NCI-H1417 (cell line): Measurements from ENCODE around the gene DNAI1.
"Not testable (repeated sequence)": the region's sequence is repeated elsewhere in the genome, so short reads cannot be mapped to it uniquely, and the experiment has no call there.

Experiments used
- DNase-seq, 3 experiments: peaks; one replicate each; lab custom pipeline; 2025; lab: John Stamatoyannopoulos, UW

DNAI1 gene

DNA sequence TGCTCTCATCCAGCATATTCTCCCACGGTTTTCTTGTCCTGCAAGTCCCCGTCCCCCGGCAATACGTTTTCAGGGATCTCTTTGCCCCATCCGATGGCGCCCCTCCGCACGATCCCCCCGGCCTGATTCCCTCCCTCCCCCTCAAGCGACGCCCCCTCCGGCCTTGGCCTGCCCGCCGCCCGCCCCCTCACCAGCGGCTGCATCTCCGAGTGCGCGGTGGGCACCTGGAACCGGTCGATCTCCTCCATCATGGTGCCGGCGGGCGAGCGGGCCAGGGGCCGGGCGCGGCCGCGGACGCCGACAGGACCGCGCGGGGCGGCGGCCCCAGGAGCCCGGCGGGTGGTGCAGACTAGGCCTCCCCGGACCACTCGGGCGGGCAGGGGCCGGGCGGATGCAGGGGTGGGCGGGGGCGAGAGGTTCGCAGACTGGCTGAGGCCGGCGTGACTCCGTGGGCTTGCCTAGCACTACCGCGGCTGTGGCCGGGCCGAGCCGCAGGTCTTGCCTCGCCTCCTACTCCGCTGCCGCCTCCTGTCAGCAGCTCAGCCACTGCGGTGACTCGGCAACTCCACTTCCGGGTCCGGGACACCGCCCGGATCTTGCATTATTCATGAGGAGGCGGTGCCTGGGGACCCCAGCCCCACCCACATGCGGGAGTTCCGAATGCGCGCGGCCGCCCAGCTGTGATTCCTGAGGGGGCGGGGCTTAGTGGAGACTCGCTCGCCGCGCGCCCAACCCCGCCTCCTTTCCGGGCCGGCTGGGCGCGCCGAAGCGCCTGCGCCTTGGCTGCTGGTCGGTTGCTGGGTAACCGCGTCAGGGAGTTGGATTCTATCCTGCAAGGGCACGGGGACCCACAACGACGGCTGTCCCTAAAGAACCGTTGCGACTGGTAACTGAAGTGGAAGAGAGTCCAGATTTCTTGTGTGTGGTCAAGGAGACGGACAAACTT lies at the start of gene DNAI1, which contains the start of gene FAM219A:
TSS of gene DNAI1 (plus strand) at position 793 of the 946 bp plus-strand sequence. CDS start 201 bp downstream, outside the sequence.
TSS of gene FAM219A (minus strand) at position 558 of the 946 bp plus-strand sequence. CDS start at position 251, 307 bp downstream.
- peak; percentile 92 to 97 (median 96) for DNase-seq

DNA sequence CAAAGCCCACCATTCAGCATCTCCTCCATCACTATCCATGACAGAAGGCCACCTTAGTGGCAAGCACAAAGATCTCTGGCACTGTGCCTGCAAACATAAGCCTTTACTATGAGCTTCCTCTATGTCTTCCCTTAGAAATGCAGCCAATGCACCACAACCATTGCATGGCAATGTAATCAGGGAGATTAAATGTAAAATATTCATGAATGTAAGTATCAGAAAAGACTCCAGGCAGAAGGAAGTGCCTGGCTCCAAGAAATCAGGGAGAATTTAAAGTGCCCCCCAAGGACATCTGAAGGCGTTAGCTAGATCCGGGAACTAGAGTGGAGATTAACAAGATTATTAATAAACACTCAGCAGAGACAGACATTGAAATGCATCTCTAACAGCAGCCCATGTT lies 49.5 kb upstream of the DNAI1 start:
- no peak for DNase-seq

DNA sequence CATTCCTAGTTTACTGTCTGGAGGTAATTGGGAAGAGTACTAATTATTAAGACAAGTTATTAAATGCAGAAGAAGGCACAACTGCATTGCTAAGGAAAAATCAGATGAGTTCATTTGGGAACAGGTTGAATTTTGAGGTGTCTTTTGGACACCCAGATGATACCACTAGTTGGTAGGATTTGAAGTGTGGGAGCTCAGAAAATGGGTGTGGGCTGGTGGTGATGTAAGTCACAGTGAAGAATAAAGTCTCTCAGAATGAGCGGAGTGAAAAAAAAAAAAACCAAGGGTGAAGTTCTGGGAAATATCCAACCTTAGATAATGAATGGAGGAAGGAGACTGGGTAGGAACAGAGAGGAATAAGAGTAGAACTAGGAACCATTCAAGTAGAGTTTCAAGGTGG lies 46.3 kb upstream of the DNAI1 start:
- no peak for DNase-seq

DNA sequence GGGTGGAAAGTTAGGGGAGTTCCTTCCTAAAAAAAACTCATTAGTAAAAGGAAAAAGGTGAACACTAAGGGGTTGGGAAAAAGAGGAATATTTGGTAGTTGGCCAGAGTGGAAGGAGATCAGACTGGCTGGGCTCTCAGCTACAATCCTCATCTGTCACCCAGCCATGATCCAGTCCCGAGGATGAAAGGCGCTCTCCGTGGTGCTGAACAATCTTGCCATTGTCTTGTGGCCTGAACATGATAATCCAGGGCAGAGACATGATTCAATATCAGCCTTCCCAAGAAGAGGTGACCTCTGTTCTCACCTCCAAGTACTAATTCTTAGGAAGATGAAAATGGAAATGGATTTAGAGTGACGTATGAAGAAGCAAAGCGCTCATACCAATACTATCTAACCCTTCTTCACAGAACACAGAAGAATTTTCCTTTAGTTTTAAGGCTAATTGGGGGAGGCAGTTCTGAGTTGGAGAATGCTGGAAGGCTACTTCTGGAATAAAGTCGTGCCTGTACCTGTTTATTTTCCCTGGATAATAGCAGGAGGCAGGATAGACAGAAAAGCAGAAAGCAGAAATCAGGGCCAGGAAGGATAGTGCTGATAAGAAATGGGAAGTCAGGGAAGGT lies 45.3 kb upstream of the DNAI1 start:
- no peak for DNase-seq

DNA sequence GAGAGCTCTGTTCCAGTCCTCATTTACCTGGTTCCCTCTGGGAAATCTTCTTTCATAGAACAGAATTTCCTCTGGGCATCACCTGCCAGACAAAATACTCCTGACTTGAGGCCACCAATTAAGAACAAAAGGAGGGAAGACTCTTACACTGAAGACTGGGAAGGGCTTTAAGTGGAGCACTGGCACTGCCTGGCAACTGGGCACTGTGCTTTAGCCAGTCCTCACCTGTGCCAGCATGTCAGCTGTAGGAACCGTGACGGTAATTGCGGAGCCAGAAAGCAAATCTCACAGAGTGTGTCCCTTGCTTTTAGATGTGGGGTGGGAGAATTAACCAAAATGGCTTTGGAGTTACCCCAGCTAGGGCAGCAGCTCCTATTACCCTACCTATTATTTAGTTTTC lies 40.9 kb upstream of the DNAI1 start:
- DNase-seq: peak; percentile 63 to 90 (median 77)

DNA sequence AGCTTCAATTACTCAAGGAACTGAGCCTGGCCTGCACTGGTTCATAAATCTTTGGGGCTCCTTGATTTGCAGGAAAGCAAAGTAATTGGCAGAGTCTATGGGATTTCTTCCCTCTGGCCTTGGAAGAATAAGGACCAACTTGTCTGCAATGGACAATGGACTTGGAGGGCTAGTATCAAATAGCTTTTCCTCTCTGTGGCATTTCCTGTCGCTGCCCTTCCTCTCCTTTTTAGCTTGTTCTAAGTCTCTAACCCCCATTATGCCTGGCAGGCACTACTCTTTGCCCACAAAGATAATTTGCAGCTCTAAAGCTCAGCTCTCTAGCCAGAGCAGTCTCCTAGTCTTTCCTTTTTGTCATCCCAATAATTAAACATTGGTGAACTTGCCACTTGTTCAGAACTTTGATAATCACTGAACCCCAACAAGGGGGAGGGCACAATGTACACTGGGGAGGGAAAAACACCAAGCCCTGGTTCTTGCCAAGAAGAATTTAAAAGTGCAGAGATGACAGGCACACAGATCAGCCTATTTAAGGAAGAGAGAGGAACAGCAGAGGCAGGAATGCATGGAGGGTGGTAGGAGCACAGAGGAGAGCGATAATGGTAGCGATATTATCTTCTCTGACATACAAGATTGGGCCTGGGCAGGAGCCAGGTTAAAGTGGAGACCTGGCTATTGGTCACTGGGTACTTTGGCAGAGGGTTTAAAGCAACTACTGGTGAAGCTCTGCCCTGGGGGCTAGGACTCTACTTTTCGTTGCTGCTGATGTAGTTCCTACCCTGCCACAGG lies 38.7 kb upstream of the DNAI1 start:
- no peak for DNase-seq

DNA sequence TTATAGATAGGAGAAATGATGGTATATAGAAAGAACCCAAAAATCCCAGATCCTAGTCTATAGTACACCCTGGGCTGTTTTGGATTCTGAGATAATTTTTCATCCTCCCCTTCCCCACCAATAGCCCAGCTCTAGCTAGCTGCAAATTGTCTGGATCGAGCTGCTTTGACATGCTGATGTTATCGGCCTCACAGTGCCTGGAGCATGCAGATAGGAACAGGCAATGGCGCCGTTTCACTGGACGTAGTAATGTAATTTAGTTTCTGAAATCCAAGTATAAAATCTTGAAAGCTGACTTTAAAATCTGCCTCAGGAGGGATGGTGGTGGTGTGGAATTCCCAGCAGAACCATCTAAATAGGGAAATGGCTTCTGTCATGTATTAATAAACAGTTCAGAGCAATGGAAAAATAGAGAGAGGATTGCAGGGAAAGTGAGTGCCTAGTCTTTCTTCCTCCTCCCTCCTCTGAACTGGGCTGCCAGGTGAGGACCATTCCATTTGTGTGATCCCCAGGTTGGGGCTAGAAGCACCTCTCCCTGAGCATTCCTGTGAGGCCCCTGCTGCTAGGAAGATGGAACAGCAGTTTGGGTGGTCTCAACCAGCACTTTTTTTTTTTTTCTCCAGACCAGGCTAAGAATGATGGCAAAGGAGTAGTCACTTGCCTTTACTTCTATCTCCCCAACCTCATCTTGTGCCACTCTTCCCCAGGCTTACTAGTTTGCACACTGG lies 32.1 kb upstream of the DNAI1 start:
- no peak for DNase-seq

DNA sequence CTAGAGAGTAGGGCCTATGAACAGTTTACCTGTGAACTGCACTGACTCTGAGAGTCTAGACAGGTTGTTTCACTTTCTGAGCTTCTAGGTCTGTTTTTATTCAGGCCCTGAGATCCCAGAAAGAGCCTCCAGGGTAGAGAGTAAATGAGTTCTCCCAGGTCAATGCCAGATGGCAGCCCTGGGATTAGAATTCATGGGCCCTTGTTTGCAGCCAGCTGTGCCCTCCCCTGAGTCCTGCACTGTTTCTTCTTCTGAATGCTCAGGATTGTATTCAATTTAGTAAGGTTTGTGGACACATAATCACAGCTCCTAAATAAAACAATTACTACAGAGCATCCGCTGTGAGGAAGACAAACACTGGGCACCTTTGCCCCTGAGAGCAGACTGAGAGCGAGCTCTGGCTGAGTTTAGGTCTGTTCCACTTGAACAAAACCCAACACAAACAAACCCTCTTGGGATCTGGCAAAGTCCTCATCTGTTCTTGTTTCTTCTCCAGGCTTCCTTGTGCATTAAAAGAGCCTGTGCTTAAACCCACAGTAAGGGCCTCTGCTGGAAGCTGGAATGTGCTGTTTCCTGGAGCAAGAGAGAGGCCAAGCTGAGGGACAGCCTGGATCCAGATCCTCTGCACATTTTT lies 30.2 kb upstream of the DNAI1 start:
- DNase-seq: peak in 2 of 3 experiments; percentile 7 to 46

DNA sequence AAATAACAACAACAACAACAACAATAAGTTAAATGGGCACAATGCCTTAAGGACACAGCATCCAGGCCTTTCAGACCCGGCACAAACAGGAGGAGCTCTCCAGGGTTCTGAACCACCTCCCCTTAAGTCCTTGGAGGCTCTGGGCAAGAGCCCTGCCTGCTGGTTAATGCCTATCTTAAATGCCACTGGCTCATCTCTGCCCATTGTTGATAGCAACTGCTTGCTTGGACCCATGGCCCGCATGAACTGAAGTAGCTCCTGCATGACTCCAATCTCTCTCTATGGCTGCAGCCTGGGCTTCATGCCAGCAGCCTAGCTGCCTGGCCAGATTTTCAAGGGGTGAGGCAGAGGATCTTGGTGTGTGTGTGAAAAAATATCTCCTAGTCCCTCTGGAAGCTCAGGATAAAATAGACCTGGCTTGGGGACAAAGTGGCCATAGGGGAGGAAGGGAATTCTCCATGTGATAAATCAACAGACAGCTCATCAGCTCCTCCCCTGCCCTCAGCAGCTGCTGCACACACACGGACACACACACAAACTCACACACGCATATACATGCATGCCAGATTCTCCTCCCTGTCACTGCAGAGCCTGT lies 27.7 kb upstream of the DNAI1 start:
- peak; percentile 64 to 73 (median 72) for DNase-seq

DNA sequence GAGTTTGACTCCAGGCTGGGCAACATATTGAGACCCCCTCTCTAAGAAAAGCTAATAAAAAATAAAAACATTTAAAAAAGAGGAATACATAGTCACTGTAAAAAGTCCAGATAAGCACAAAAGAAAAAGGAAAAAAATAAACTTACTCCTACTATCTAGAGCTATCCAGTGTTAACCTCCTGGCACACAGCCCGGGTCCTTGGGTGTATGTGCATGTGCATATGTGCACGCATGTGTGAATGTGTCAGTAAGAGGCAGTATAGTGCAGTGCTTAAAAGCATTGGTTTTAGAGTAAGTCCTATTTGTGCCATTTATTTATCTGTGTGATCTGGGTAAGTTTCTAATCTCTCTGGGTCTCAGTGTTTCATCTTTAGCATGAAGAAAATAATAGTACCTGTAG lies 26.9 kb upstream of the DNAI1 start:
- DNase-seq: no peak

DNA sequence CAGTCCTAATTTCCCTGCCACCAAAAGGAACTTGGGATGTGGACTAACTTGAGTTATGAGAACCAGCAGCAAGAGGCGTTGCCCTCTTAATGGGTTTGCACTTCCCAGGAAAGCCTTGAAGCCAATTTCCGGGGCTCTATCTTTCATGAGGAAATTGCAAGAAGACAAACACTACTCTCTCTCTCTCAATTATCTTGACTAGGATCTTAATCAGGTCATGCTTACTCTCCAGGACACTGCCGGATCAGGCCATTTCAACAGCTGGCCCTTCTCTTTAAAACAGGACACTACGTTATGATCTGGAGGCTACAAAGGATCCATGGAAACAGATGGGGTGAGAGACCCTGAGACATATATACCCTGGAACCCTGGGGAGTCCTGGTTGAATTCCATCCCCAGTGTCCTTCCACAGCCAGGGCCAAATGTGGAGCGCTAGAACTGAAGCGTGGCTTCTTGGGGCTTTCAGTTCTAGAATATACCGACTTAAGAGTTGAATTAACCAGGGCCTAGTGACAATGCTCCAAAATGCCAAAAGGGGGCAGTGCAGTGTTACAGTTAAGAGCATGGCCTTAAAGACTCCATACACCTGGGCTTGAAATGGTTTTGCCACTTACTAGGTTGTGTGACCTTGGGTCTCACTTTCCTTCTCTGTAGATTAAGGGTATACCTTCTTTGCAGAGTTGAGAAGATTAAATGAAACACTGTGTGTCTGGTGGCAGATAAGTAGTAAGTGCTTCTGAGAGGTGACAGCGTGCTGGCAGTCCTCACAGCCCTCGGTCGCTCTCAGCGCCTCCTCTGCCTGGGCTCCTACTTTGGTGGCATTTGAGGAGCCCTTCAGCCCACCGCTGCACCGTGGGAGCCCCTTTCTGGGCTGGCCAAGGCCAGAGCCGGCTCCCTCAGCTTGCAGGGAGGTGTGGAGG lies 21.3 kb upstream of the DNAI1 start:
- DNase-seq: peak; percentile 20 to 74 (median 66)

DNA sequence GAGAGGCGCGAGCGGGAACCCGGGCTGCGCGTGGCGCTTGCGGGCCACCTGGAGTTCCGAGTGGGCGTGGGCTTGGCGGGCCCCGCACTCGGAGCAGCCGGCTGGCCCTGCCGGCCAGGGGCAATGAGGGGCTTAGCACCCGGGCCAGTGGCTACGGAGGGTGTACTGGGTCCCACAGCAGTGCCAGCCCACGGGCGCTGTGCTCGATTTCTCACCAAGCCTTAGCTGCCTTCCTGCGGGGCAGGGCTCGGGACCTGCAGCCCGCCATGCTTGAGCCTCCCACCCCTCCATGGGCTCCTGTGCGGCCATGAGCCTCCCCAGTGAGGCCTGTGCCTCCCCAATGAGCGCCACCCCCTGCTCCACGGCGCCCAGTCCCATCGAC lies 20.7 kb upstream of the DNAI1 start:
- DNase-seq: not testable (repeated sequence)

DNA sequence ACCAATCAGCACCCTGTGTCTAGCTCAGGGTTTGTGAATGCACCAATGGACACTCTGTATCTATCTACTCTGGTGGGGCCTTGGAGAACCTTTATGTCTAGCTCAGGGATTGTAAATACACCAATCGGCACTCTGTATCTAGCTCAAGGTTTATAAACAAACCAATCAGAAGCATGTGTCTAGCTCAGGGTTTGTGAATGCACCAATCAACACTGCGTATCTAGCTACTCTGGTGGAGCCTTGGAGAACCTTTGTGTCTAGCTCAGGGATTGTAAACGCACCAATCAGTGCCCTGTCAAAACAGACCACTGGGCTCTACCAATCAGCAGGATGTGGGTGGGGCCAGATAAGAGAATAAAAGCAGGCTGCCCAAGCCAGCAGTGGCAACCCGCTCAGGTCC lies 20.1 kb upstream of the DNAI1 start:
- DNase-seq: not testable (repeated sequence)

DNA sequence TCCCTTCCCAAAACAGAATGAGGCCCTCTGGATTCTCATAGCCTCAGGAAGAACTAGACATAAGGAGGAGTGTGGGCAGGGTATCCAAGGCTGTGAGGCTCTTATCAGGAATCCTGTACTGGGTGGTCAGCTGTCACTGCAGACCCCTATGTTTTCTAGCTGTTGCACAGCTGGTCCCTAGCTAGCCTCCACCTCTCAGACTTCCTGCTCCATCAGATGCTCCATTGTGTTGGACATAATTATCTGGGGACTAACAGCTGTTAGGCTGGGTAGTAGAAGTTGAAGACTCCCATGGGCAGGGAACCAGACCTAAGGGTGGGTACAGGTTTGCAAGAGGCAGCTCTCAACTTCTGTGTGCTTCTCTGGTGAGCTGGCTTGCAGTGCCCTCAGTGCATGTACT lies 18.6 kb upstream of the DNAI1 start:
- no peak for DNase-seq

DNA sequence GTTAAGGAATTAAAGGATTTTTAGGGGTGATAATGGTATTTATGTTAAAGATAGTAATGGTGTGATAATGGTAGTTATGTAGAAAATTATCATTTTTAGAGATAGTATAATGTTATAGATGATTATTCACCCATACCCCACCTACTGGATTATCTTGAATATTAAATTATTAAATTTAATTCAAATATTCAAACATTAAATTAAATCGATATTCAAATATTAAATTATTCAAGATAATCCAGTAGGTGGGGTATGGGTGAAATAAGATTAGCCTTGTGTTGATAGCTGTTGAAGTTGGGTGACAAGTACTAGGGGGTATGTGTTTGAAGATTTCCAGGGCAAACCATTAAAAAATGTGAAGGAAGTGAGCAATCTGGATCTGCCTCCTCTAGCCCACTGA lies 15.8 kb upstream of the DNAI1 start:
- DNase-seq: no peak

DNA sequence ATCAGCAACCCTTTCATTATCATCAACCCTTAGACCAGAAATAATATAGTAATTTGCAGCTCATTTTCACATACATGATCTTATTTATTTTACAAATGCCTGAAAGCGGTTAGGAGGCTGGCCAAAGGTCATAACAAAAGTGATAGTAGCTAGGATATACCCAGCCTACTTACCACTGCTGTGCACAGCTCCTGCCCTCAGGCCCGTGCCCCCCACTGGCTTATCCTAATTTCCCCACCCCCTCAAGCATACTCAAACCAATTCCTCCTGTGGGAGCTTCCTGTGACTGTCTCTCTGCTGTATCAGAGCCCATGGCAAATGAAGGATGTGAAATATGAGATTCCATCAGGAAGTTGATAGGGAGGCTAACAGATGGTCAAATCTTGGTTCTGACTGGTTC lies 15.1 kb upstream of the DNAI1 start:
- peak in 1 of 3 experiments; percentile 4 for DNase-seq

DNA sequence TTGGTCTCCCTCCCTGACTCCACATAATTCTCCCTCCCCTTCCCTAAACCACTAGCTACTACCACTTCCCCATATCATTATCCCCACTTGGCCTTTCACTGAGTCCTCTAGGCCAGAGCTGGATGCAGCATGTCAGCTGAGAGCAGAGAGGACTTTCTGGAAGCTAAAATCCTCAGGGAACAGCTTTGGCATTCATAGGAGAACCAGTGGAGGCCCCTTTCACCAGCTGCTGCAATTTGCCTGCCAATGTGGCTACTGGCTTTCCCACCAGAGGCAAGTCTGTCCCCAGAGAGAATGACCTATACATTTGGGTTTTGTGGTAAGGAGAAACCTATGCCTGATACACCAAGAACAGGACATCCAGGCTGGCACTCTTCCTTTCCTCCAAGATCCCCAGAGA lies 14.6 kb upstream of the DNAI1 start:
- no peak for DNase-seq

DNA sequence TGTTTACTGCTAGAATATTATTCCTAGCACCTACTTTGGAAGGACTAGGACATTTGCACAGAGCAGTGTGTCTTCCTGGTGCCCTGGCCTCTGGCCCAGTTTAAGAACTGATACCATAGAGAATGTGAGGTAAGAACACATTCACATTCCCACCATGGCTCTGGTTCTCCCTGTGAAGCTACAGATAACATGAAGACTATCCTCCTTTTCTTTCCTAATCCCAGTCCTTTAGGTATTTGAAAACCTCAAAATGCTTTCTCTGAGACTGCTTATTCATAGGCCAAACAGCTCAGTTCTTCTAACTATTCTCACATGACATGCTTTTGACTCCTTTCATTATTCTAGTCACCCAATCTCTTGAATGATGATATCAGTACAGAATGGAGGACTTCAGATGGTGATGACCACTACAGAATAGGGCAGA lies 12.1 kb upstream of the DNAI1 start:
- no peak for DNase-seq

DNA sequence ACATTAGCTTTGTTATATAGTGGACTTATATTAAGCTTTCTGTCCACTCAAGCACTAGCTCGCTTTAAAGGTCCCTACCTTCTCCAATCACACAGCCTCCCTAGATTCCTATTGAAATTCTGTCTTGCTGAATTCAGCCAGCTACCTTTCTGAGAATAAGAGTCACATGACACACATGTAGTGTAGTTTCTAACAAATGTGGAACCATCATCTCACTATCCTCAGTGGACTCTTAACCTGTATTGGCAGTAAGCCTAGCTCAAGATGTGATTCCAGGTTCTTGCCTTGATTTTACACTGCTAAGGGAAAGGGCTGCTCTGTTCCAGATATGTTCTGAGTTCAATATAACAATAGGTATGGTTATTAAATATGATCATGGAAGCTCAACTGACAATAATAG lies 11.7 kb upstream of the DNAI1 start:
- DNase-seq: no peak

DNA sequence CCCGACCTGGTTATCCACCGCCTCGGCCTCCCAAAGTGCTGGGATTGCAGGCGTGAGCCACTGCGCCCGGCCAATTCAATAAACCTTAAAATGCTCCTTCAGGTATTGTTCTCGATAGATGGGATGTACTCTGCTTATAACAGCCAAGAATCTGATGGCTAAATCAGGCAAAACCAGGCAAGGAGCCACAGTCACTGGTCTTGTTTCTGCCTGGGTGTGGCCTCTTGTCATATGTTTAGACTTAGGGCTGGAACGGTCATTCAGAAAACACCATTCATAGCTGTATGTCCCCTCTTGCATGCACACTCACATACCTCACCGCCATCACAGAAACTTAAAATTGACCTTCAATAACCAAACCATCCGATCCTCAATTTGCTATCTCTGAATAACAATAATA lies 8.0 kb upstream of the DNAI1 start:
- DNase-seq: no peak
